Calu3 (cell line): Measurements from ENCODE around the gene PREP. TPM values are rescaled to one million over a fixed set of nuclear protein-coding genes. Genes with fewer than 3 reads are reported as not detected.

ENCODE experiments used
- BruUV-seq: library from RNA; stranded (reverse); fragments of 400-500 nt; replicated peaks from 2 replicates; lab custom pipeline; 2021; lab: Mats Ljungman, UMichigan
- CTCF ChIA-PET: fragments of 300-600 bp; sonication (Branson Sonifier 250); formaldehyde crosslinking; loops from one replicate; lab custom pipeline; 2022; ENCODE audit warnings: antibody characterized with exemption; lab: Charles Lee
- DNase-seq: peaks from one replicate; pipeline ENCODE4 v3.0.0; 2022
- H3K27ac Mint-ChIP-seq: one replicate; pipeline ENCODE4 v1.8.0; 2022; ENCODE audit warnings: mixed read lengths; ENCODE audit not compliant: unreplicated experiment
- H3K27me3 Mint-ChIP-seq: one replicate; pipeline ENCODE4 v1.8.0; 2022; ENCODE audit warnings: mixed read lengths; ENCODE audit not compliant: unreplicated experiment
- H3K36me3 Mint-ChIP-seq: one replicate; pipeline ENCODE4 v1.8.0; 2022; ENCODE audit warnings: mild to moderate bottlenecking, moderate library complexity, mixed read lengths; ENCODE audit not compliant: insufficient read depth, unreplicated experiment
- H3K4me1 Mint-ChIP-seq: one replicate; pipeline ENCODE4 v1.8.0; 2022; ENCODE audit warnings: mild to moderate bottlenecking, low read depth, mixed read lengths; ENCODE audit not compliant: unreplicated experiment
- H3K4me3 Mint-ChIP-seq: one replicate; pipeline ENCODE4 v1.8.0; 2022; ENCODE audit warnings: mild to moderate bottlenecking, low read depth, moderate library complexity, mixed read lengths; ENCODE audit not compliant: unreplicated experiment
- H3K9me3 Mint-ChIP-seq: one replicate; pipeline ENCODE4 v1.8.0; 2022; ENCODE audit warnings: low read depth, mixed read lengths; ENCODE audit not compliant: unreplicated experiment
- intact Hi-C: fragments of 100-400 bp; cut with micrococcal nuclease; formaldehyde crosslinking; loops from one replicate; pipeline ENCODE4 v1.10.0; 2022; ENCODE audit not compliant: unreplicated experiment
- total RNA-seq: library from RNA; stranded (reverse); gene quantifications from 2 replicates; pipeline ENCODE4 v1.2.3, GENCODE V29; 2022
- TF ChIP-seq, protein P1 (sequence below): fragments of 200-600 bp; IDR thresholded peaks from one replicate; pipeline ENCODE4 v1.8.0; 2022; ENCODE audit warnings: antibody characterized with exemption; ENCODE audit not compliant: unreplicated experiment

Gene PREP
- total RNA-seq, 1 experiment from 2014 or later = 70.4 TPM

DNA sequence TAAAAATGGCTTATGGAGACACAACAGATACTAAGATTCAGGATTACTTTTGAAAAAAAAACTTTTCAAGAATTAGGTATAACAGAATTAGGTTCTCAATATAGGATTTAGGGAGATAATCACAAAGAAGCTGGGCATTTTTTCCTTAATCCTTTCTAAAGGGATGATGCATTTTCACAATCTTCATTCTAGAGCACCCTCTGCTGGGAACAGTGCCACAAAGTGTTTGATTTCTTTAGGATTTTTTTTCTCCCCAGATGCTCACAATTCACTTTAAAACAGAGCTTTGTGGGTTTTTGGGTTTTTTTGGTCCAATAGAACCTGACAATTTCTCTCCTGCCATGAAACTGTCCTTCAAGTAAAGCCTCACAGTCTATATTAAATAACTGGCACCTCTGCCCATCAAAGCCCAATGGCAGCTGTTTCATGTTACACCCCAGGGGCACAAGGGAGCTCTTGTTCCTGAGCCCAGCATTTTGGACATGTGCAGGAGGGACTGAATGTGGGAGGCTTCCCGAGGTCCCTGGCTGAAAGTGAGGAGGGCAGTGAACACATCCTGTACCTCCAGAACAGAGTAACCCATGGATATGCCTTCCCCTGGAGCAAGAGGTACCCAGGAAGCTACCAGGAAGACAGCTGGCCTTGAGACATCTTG, 39.7 kb downstream of the PREP start:
- Mint-ChIP-seq H3K4me3 (no peak overlapping the region), H3K36me3 (peaks cover 47% of the 10 kb centered on the region), H3K27ac (peak overlapping the region; percentile 73), H3K4me1 (peaks cover 20% of the 10 kb centered on the region), H3K9me3 (no peaks in the 10 kb centered on the region), H3K27me3 (no peaks in the 10 kb centered on the region)
- intact Hi-C loops = no loop called here
- CTCF ChIA-PET = interaction anchor here (0.7 to 1.6 kb wide), 5 partner anchors 10 to 276 kb away, joined by 4 to 6 read pairs (median 5); no protein-coding TSS in a partner anchor
- TF ChIP-seq, protein P1, sequence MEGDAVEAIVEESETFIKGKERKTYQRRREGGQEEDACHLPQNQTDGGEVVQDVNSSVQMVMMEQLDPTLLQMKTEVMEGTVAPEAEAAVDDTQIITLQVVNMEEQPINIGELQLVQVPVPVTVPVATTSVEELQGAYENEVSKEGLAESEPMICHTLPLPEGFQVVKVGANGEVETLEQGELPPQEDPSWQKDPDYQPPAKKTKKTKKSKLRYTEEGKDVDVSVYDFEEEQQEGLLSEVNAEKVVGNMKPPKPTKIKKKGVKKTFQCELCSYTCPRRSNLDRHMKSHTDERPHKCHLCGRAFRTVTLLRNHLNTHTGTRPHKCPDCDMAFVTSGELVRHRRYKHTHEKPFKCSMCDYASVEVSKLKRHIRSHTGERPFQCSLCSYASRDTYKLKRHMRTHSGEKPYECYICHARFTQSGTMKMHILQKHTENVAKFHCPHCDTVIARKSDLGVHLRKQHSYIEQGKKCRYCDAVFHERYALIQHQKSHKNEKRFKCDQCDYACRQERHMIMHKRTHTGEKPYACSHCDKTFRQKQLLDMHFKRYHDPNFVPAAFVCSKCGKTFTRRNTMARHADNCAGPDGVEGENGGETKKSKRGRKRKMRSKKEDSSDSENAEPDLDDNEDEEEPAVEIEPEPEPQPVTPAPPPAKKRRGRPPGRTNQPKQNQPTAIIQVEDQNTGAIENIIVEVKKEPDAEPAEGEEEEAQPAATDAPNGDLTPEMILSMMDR = peak; percentile 33
- BruUV-seq = no TSS peak
- no peak for DNase-seq

DNA sequence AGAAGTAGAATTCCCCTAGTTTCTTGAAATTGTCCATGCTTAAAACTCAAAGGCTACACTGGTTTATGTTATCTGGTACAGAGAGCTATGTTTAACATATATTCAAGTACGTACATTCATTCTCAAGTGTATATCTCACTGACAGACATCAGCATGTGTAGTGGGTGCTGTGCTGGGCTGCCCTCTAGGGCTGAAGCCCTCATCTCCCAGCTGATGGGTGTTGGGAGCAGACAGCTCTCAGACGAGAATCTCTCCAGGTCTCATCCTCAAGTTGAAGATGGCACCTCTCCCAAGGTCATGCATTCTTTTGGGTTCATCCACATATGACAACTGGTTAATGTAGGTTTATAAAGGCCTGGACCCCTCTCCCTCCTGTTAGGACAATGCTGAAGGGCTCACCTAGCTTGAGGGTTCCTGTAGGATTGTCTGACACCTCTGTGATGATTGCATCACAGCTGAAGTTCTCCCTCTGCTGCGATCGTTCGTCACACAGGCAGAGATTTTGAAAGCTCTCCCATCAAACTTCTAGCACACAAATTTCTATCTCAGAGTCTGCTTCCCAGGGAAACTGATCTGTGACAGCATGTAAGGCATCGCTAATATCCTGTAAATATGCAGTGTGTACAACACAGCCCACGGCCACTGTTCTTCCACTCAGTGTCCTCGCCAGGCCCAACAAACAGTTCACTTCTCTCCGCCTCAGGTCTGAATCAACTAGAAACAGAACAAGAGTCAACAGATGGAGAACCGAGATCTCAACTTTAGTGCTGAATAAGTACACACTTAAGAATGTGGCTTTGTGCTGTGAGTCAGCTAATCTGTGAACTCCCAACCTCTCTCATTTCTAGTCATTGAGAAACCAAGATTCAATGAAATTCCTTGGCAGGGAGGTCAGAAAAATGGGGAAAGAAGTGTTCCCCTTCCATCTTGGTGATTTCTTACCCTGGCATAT, 43.2 kb downstream of the PREP start:
- H3K27me3 Mint-ChIP-seq = no peaks in the 10 kb centered on the region
- intact Hi-C loops = loop anchor here (1.0 kb wide), 1 partner anchor 272 kb away; no protein-coding TSS in a partner anchor
- H3K4me3 Mint-ChIP-seq = no peak overlapping the region
- BruUV-seq = no TSS peak
- H3K36me3 Mint-ChIP-seq = peaks cover 47% of the 10 kb centered on the region
- CTCF ChIA-PET = interaction anchor here (0.6 to 1.5 kb wide), 4 partner anchors 11 to 65 kb away, joined by 3 to 5 read pairs (median 4); no protein-coding TSS in a partner anchor
- peak overlapping the region; percentile 78 for H3K27ac Mint-ChIP-seq
- peaks cover 20% of the 10 kb centered on the region for H3K4me1 Mint-ChIP-seq
- H3K9me3 Mint-ChIP-seq = no peaks in the 10 kb centered on the region
- no peak for DNase-seq
- TF ChIP-seq, protein P1 = no peak

DNA sequence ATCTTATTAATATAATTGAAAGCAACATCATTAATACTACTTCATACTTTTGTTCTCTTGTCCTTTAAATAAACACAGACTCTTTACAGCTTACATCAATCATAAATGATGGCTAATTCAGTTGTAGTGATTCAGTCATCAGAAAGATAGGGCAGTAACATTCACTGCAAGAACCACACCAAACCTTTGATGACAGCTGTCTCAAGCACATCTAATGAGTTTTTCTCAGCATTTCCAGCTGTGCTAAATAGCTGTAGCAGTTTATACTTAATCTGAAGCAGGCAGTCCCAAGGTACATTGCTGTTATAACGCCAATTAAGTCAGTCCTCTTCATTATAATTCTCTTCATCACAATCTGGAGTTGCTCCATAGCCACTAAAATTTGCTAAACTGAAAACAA, 45.7 kb downstream of the PREP start:
- intact Hi-C loops = no loop called here
- no TSS peak for BruUV-seq
- TF ChIP-seq, protein P1 = no peak
- DNase-seq = no peak
- Mint-ChIP-seq H3K27me3 (no peaks in the 10 kb centered on the region), H3K36me3 (peaks cover 40% of the 10 kb centered on the region), H3K27ac (no peak overlapping the region), H3K9me3 (no peaks in the 10 kb centered on the region), H3K4me1 (peaks cover 8% of the 10 kb centered on the region), H3K4me3 (no peak overlapping the region)
- CTCF ChIA-PET = no interaction called here

DNA sequence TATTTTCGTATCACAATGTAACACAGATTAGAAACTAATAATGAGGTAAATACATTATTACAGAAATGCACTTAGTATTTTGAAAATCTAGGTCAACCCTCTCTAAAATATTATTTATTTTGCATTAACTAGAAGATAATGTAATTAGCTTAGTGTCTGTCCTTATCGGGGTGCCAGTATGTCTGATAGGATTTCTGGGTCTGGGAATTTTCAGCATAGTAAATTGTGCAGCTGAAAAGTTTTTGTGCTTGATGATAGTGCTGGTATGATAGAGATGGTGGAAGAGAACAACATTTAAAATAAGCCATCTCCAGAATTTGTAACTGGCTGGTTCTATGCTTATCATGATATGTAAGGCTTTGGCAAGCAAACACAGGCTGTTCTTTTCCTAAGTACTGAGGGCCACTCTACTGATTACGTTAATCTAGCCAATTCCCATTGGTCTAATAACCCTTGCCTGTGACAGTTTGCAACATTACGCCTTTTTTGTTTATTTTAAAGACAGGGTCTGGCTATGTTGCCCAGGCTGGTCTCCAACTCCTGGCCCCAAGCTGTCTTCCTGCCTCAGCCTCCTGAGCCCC, 50.8 kb downstream of the PREP start:
- intact Hi-C loops = no loop called here
- CTCF ChIA-PET = no interaction called here
- no peaks in the 10 kb centered on the region for H3K9me3 Mint-ChIP-seq
- H3K4me3 Mint-ChIP-seq = no peak overlapping the region
- H3K27me3 Mint-ChIP-seq = no peaks in the 10 kb centered on the region
- DNase-seq = no peak
- no TSS peak for BruUV-seq
- TF ChIP-seq, protein P1 = no peak
- no peaks in the 10 kb centered on the region for H3K4me1 Mint-ChIP-seq
- peaks cover 25% of the 10 kb centered on the region for H3K36me3 Mint-ChIP-seq
- no peak overlapping the region for H3K27ac Mint-ChIP-seq
